ENCODE results near the gene LARGE2.

GRCh38 chr11:45933846-45934579 is 11.6 kb downstream of the LARGE2 start:
- TF ChIP-seq CTCF (IDR thresholded peaks at IDR 0.05): no peak
- TF ChIP-seq POLR2AphosphoS5 (IDR thresholded peaks at IDR 0.05): no peak
